NCI-H446 treated with DMSO at 0.1 percent for 48 hours (cell line): ENCODE results near the gene AK5.
"Not testable (repeated sequence)": the region's sequence is repeated elsewhere in the genome, so short reads cannot be mapped to it uniquely, and the experiment has no call there.

Experiments used
- DNase-seq: peaks from one replicate; lab custom pipeline; 2025; lab: John Stamatoyannopoulos, UW

The AK5 gene

GRCh38 chr1:77400781-77401180 lies 119.0 kb downstream of the AK5 start:
- DNase-seq: no peak

- DNase-seq: no peak
Observed at GRCh38 chr1:77401384-77401783, 119.6 kb downstream of the AK5 start.

GRCh38 chr1:77405186-77405585 lies 123.4 kb downstream of the AK5 start:
- DNase-seq: no peak

GRCh38 chr1:77406661-77407060 lies 124.8 kb downstream of the AK5 start:
- no peak for DNase-seq

GRCh38 chr1:77407738-77408375 lies 126.0 kb downstream of the AK5 start:
- no peak for DNase-seq

- not testable (repeated sequence) for DNase-seq
Observed at GRCh38 chr1:77408933-77409332, 127.1 kb downstream of the AK5 start.

- DNase-seq: no peak
Observed at GRCh38 chr1:77412069-77412819, 130.4 kb downstream of the AK5 start.

- no peak for DNase-seq
Observed at GRCh38 chr1:77412820-77413530, 131.2 kb downstream of the AK5 start.

- DNase-seq: no peak
Observed at GRCh38 chr1:77413541-77414335, 131.9 kb downstream of the AK5 start.

- DNase-seq: no peak
Observed at GRCh38 chr1:77415579-77415978, 133.8 kb downstream of the AK5 start.

GRCh38 chr1:77416692-77417450 lies 135.1 kb downstream of the AK5 start:
- no peak for DNase-seq

GRCh38 chr1:77418055-77418454 lies 136.2 kb downstream of the AK5 start:
- not testable (repeated sequence) for DNase-seq

GRCh38 chr1:77421504-77422233 lies 139.8 kb downstream of the AK5 start:
- DNase-seq: no peak

GRCh38 chr1:77424236-77424635 lies 142.4 kb downstream of the AK5 start:
- DNase-seq: no peak

GRCh38 chr1:77428068-77428467 lies 146.2 kb downstream of the AK5 start:
- no peak for DNase-seq

GRCh38 chr1:77430966-77431690 lies 149.3 kb downstream of the AK5 start:
- no peak for DNase-seq

- DNase-seq: no peak
Observed at GRCh38 chr1:77433934-77434333, 152.1 kb downstream of the AK5 start.

GRCh38 chr1:77434967-77435366 lies 153.1 kb downstream of the AK5 start:
- no peak for DNase-seq

GRCh38 chr1:77438236-77438913 lies 156.6 kb downstream of the AK5 start:
- DNase-seq: peak; percentile 57
